Measurements from ENCODE around the gene NPDC1.

Gene NPDC1

GRCh38 chr9:136992819-136993369 lies 53.1 kb downstream of the NPDC1 start:
- DNase-seq (ENCODE audit: low read depth): no peak

DNA sequence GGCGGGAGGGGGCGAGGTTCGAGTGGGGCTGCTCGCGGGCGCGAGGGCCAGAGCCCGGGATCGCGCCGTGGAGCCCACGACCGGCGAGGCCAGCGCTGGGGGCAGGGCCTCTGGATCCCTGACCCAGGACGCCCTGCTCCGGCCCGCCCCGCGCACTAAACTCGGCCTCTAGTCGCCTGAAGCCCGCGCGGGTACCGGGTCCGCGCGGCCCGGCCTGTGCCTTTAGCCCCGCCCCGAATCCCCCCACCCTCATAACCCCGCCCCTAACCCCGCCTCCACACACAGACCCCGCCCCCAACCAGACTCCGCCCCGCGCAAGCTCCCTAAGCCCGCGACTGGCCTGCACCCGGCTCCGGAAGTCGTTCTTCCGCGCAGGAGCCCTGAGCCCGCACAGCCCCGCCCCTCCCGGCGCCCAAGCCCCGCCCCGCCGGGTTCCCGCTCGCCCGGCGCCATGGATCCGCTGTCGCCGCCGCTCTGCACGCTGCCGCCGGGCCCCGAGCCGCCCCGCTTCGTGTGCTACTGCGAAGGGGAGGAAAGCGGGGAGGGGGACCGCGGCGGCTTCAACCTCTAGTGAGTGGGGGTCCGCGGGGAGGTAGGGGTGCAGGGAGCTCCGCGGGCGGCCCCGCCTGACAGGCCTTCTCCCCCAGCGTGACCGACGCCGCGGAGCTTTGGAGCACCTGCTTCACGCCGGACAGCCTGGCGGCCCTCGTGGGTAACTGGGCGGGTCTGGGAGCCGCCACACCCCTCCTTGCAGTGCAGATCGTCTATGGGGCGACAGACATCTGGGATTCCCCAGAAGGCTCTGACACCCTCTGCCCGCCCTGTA lies 53.8 kb downstream of the NPDC1 start, which contains the start of gene PAXX:
Gene PAXX, plus strand, starts transcription at position 430 of the 826 bp plus-strand sequence. Its CDS starts 22 bp downstream, at position 452.
- DNase-seq (ENCODE audit: low read depth): peak; percentile 92

DNA sequence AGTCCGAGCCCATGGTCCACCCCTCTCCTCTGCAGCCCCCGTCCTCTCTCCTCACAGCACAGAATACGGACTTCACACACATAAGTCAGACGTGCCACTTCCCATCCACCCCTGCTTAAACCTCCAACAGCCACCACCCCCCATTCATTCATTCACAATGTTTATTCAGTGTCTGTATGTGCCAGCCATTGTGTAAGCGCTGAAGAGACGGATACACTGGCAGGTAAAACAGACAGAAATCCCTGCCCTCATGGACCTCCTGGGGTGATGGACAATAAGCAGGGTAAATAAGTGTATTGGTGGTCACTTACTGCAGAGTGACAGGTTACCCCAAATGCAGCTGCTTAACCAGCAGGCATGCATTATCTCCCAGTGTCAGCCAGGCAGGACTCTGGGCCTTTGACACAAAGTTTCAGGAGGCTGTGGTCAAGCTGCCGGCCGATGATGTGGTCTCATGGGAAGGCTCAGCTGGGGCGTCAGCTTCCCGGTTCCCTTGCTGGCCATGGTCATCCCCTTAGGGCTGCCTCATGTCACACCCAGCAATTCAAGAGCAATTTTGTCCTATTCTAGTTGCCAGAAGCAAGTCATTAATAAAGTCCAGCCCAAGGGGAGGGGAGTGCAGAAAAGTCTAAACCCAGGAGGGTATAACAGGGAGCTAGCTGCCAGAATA lies 55.6 kb downstream of the NPDC1 start:
- DNase-seq (ENCODE audit: low read depth): no peak

Data from stimulated activated CD8-positive, alpha-beta memory T cell treated with anti-CD3 and anti-CD28 coated beads, Interleukin-4, amount 100 ng/mL, for 24 hours (primary cell).